PC-9 (cell line): ENCODE data around the gene CATSPER4.

Experiments used
- EZH2 ChIP-seq: fragments of 200-600 bp; sonication (generic); IDR thresholded peaks from 2 replicates; pipeline ENCODE4 v1.8.0; 2017; ENCODE audit warnings: antibody characterized with exemption, low read depth
- TF ChIP-seq, protein P1 (sequence below): fragments of 200-600 bp; sonication (generic); conservative IDR thresholded peaks from 2 replicates; pipeline ENCODE4 v1.6.1; 2017; ENCODE audit warnings: mixed run types, antibody characterized with exemption, mild to moderate bottlenecking, moderate library complexity

DNA sequence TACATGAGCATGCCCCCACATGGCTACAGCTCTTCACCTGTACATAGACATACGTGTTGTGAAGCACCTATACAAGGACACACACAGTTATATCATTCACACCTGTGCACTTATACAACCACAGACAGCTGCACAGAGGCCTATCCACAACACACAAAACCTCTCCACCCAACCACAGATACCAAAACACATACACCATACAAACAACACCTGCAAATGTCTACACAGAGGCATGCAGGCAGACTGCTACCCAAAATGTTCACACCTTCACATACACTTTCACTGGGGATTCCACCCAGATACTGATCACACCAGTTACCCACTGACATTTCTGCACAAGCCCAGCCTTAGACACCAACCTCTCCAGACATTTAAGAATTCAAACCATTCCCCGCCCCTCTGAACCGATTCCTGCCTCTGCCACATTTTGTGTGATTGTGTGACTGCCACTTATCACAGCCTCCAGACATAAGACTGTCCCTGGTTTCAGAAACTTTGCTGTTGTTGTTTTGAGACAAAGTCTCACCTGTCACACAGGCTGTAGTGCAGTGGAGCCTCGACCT, 23.6 kb upstream of the CATSPER4 start:
- TF ChIP-seq, protein P1, sequence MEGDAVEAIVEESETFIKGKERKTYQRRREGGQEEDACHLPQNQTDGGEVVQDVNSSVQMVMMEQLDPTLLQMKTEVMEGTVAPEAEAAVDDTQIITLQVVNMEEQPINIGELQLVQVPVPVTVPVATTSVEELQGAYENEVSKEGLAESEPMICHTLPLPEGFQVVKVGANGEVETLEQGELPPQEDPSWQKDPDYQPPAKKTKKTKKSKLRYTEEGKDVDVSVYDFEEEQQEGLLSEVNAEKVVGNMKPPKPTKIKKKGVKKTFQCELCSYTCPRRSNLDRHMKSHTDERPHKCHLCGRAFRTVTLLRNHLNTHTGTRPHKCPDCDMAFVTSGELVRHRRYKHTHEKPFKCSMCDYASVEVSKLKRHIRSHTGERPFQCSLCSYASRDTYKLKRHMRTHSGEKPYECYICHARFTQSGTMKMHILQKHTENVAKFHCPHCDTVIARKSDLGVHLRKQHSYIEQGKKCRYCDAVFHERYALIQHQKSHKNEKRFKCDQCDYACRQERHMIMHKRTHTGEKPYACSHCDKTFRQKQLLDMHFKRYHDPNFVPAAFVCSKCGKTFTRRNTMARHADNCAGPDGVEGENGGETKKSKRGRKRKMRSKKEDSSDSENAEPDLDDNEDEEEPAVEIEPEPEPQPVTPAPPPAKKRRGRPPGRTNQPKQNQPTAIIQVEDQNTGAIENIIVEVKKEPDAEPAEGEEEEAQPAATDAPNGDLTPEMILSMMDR, result no peak
- TF ChIP-seq EZH2, result no peak
